HepG2 (cell line): ENCODE data around the gene ZNF814. TPM values are rescaled to one million over a fixed set of nuclear protein-coding genes. Genes with fewer than 3 reads are reported as not detected.

ENCODE experiments used
- ATAC-seq: fragments of 200-7000 bp; cut with Tn5 transposase; 3 replicates; pipeline ENCODE4 v1.9.1; 2020; ENCODE audit warnings: mild to moderate bottlenecking, moderate library complexity
- BruUV-seq: library from RNA; stranded (reverse); fragments of 400-500 nt; replicated peaks from 2 replicates; lab custom pipeline; 2021; lab: Mats Ljungman, UMichigan
- CTCF ChIA-PET: fragments of 300-600 bp; formaldehyde crosslinking; extraction: SDS; loops from one replicate; lab custom pipeline; 2021; ENCODE audit warnings: low total read pairs, inconsistent platforms, low intra/inter-chr PET ratio; lab: Yijun Ruan, JAX
- POLR2A ChIA-PET: fragments of 350-600 bp; sonication (Branson Sonifier 250); formaldehyde crosslinking; loops from one replicate; lab custom pipeline; 2020; ENCODE audit warnings: antibody characterized with exemption, inconsistent platforms; lab: Yijun Ruan, JAX
- DNase-seq: peaks from one replicate; pipeline ENCODE4 v3.0.0-alpha.2; 2015; ENCODE audit warnings: low spot score
- FAIRE-seq: peaks from 3 replicates; lab custom pipeline; 2011; peaks lifted over from hg19 to GRCh38; lab: Jason Lieb, UNC
- H2AFZ ChIP-seq: one replicate; pipeline ENCODE4 v1.6.1; 2011; ENCODE audit warnings: low read length, inconsistent platforms
- H3K27ac ChIP-seq: fragments of 300-600 bp; 3 replicates; pipeline ENCODE4 v1.8.0; 2011; ENCODE audit warnings: mixed run types, mild to moderate bottlenecking, mixed read lengths, low read length, inconsistent platforms; ENCODE audit not compliant: insufficient read depth; ENCODE audit errors: extremely low read length
- H3K27me3 ChIP-seq, 2 experiments: fragments of 200-600 bp in 1 of 2; 2 replicates in 1 of 2; 3 replicates in 1 of 2; pipeline versions ENCODE4 v1.6.0 to v1.8.0; 2011; ENCODE audit warnings: low read length in 2 of 2, mild to moderate bottlenecking in 2 of 2, moderate library complexity in 2 of 2, inconsistent platforms in 1 of 2; ENCODE audit not compliant: insufficient read depth in 2 of 2, control insufficient read depth in 1 of 2
- H3K36me3 ChIP-seq, 2 experiments: fragments of 200-600 bp in 1 of 2; replicated peaks in 1 of 2; 2 replicates in 1 of 2; 3 replicates in 1 of 2; pipeline versions ENCODE4 v1.5.1 to v1.8.0; 2011; ENCODE audit warnings: low read length in 2 of 2, inconsistent platforms in 1 of 2; ENCODE audit not compliant: insufficient read depth in 2 of 2, control insufficient read depth in 1 of 2
- H3K4me1 ChIP-seq: 2 replicates; pipeline ENCODE4 v1.5.1; 2012; ENCODE audit warnings: low read length, inconsistent platforms; ENCODE audit not compliant: insufficient read depth
- H3K4me2 ChIP-seq: 2 replicates; pipeline ENCODE4 v1.6.0; 2011; ENCODE audit warnings: low read depth, low read length, inconsistent platforms
- H3K4me3 ChIP-seq, 3 experiments: fragments of 200-600 bp in 1 of 3; sonication (generic), shearing (Covaris generic) in 1 of 3; replicated peaks in 1 of 3; 2 replicates each; pipeline ENCODE4 v1.5.1; 2011 to 2016; ENCODE audit warnings: low read length in 3 of 3, inconsistent platforms in 2 of 3, low read depth in 2 of 3, mild to moderate bottlenecking in 2 of 3, control low read depth in 1 of 3, mixed read lengths in 1 of 3; ENCODE audit not compliant: insufficient read depth in 1 of 3
- H3K79me2 ChIP-seq: one replicate; pipeline ENCODE4 v1.6.1; 2011; ENCODE audit warnings: low read length, inconsistent platforms; ENCODE audit not compliant: insufficient read depth
- H3K9ac ChIP-seq: 2 replicates; pipeline ENCODE4 v1.6.0; 2011; ENCODE audit warnings: mild to moderate bottlenecking, low read depth, low read length, inconsistent platforms; ENCODE audit not compliant: insufficient read depth
- H3K9me3 ChIP-seq: 2 replicates; pipeline ENCODE4 v1.5.1; 2012; ENCODE audit warnings: mild to moderate bottlenecking, low read length
- H4K20me1 ChIP-seq: 2 replicates; pipeline ENCODE4 v1.6.0; 2011; ENCODE audit warnings: inconsistent platforms, mild to moderate bottlenecking, low read length, moderate library complexity; ENCODE audit not compliant: insufficient read depth
- EEA1 ChIP-seq: sonication (generic); formaldehyde crosslinking; IDR thresholded peaks from 2 replicates; pipeline ENCODE4 v1.5.1; 2020; ENCODE audit warnings: mild to moderate bottlenecking, missing genetic modification reagents, borderline replicate concordance
- MTA1 ChIP-seq: sonication (generic); formaldehyde crosslinking; IDR thresholded peaks from 2 replicates; pipeline ENCODE4 v1.4.0; 2020; ENCODE audit warnings: missing genetic modification reagents, mild to moderate bottlenecking, borderline replicate concordance
- ZBTB37 ChIP-seq: sonication (generic); formaldehyde crosslinking; IDR thresholded peaks from 2 replicates; pipeline ENCODE4 v1.4.0; 2020; ENCODE audit warnings: mild to moderate bottlenecking, missing genetic modification reagents
- ZNF17 ChIP-seq: sonication (generic); formaldehyde crosslinking; IDR thresholded peaks from 2 replicates; pipeline ENCODE4 v1.5.0; 2020; ENCODE audit warnings: mild to moderate bottlenecking, missing genetic modification reagents
- ZNF232 ChIP-seq: sonication (generic); formaldehyde crosslinking; IDR thresholded peaks from 2 replicates; pipeline ENCODE4 v1.4.0; 2020; ENCODE audit warnings: missing genetic modification reagents, borderline replicate concordance
- ZNF354B ChIP-seq: sonication (generic); formaldehyde crosslinking; IDR thresholded peaks from 2 replicates; pipeline ENCODE4 v1.8.0; 2022; ENCODE audit warnings: mild to moderate bottlenecking, missing genetic modification reagents
- ZNF570 ChIP-seq: sonication (generic); formaldehyde crosslinking; IDR thresholded peaks from 2 replicates; pipeline ENCODE4 v1.4.0; 2020; ENCODE audit warnings: mild to moderate bottlenecking, missing genetic modification reagents, borderline replicate concordance
- WGBS: methylation state at CpG from one replicate; pipeline ENCODE4 v1.1.6; 2017; ENCODE audit warnings: low lambda C conversion rate; 5-methylcytosine and 5-hydroxymethylcytosine counted together
- in situ Hi-C: cut with HindIII; loops from 2 replicates; pipeline ENCODE4 v1.10.0; 2017; ENCODE audit warnings: low pct_unique_long_range_greater_than_20kb; ENCODE audit not compliant: extremely low pct_ligation_motif_present
- intact Hi-C: fragments of 100-400 bp; cut with micrococcal nuclease; formaldehyde crosslinking; loops from one replicate; pipeline ENCODE4 v1.10.0; 2022; ENCODE audit not compliant: unreplicated experiment
- polyA plus RNA-seq, 8 experiments: library from polyadenylated mRNA; depleted of rRNA in 3 of 8; stranded (reverse) in 7 of 8; unstranded in 1 of 8; fragments of >200 nt; fragmentation: Illumina TruSeq in 4 of 8; extraction: Trizol in 4 of 8; gene quantifications; 2 replicates each; pipeline versions ENCODE4 v1.2.1 to v1.2.3, GENCODE V29; 2011 to 2016; ENCODE audit warnings: low read depth in 4 of 8, missing spikeins in 1 of 8, mixed read lengths in 1 of 8; ENCODE audit not compliant: insufficient read depth in 1 of 8
- total RNA-seq, 5 experiments: library from RNA; depleted of rRNA; stranded (reverse); fragments of >200 nt; fragmentation: Illumina TruSeq; extraction: Trizol; gene quantifications; 2 replicates each; pipeline ENCODE4 v1.2.3, GENCODE V29; 2016; ENCODE audit warnings: low read depth in 1 of 5

Gene ZNF814
- total and polyA plus RNA-seq, 2 of the 13 experiments (the other 11 are each of a cell fraction or from before 2014, with no cell fraction given) = 2.5 to 3.4 TPM

DNA sequence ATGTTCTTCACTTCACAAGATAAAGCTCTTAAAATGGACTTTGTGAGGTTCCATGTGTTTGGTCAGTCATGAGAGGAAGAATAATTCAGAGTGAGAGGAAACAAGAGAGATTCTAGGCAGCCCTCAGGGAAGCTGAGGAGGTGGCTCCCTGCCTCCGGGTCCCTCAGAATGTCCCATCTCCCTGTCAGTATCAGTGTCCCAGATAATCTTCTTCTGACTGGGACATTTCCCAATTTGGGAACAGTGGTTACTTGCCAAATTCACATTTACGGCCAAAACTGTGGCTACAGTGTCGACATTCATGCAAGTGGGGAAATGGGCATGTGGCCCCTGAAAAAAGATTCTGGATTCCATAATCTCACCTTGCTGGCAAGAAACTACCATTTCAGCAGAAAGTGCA lies 18.6 kb upstream of the ZNF814 start:
- intact Hi-C loops = no loop called here
- Histone ChIP-seq H3K27ac (no peak overlapping the region), H3K79me2 (no peaks in the 10 kb centered on the region), H3K4me1 (peaks cover 12% of the 10 kb centered on the region), H3K27me3 (no peaks in the 10 kb centered on the region), H4K20me1 (no peaks in the 10 kb centered on the region), H3K4me3 (no peak overlapping the region), H3K4me2 (no peak overlapping the region), H3K36me3 (peaks cover 3 to 21% of the 10 kb centered on the region in 2 experiments; a peak in 4 of 5 replicates), H3K9me3 (no peaks in the 10 kb centered on the region), H3K9ac (no peak overlapping the region), H2AFZ (no peak overlapping the region)
- no TSS peak for BruUV-seq
- DNase-seq = no peak
- ChIA-PET POLR2A (no interaction called here), CTCF (no interaction called here)
- no peak for TF ChIP-seq MTA1 (CRISPR knock-in tag)
- no peak for ATAC-seq
- 89% methylated on average over 3 of the region's 3 CpGs for WGBS
- no peak for FAIRE-seq
- in situ Hi-C loops = no loop called here

- DNase-seq = no peak
- Histone ChIP-seq H3K27ac (no peak overlapping the region), H4K20me1 (no peaks in the 10 kb centered on the region), H3K36me3 (peaks cover 2 to 11% of the 10 kb centered on the region in 2 experiments; a peak in 3 of 5 replicates), H3K79me2 (no peaks in the 10 kb centered on the region), H3K4me3 (no peak overlapping the region), H3K9ac (no peak overlapping the region), H3K9me3 (no peaks in the 10 kb centered on the region), H3K4me1 (peaks cover 12% of the 10 kb centered on the region), H3K27me3 (no peaks in the 10 kb centered on the region), H3K4me2 (no peak overlapping the region), H2AFZ (no peak overlapping the region)
- no TSS peak for BruUV-seq
- CTCF ChIA-PET = no interaction called here
- ATAC-seq = no peak
- intact Hi-C loops = no loop called here
- TF ChIP-seq EEA1 (CRISPR knock-in tag) (no peak), ZBTB37 (CRISPR knock-in tag) (no peak), ZNF17 (CRISPR knock-in tag) (no peak), ZNF232 (CRISPR knock-in tag) (no peak), ZNF570 (CRISPR knock-in tag) (no peak), ZNF354B (CRISPR knock-in tag) (no peak)
- WGBS = 96% methylated on average over 6 of the region's 6 CpGs
- in situ Hi-C loops = no loop called here
- no peak for FAIRE-seq
- POLR2A ChIA-PET = no interaction called here
Measured at GRCh38 chr19:57905258-57905657, 16.4 kb upstream of the ZNF814 start.
